Measurements from ENCODE around the gene GNAZ.

DNA sequence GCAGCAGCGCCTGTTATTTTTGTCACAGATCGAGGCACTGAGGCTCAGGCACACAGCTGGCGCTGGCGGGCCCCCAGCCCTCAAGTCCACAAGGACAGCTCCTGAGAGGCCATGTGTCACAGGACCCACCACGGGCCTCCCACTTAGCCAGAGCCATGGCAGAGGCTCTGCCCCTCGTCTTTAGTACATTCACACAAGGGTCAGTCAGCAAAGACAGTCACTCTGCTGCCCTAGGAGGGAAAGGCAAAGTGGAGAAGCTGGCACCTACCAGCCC, 29.1 kb downstream of the GNAZ start:
- TF ChIP-seq, protein P1, sequence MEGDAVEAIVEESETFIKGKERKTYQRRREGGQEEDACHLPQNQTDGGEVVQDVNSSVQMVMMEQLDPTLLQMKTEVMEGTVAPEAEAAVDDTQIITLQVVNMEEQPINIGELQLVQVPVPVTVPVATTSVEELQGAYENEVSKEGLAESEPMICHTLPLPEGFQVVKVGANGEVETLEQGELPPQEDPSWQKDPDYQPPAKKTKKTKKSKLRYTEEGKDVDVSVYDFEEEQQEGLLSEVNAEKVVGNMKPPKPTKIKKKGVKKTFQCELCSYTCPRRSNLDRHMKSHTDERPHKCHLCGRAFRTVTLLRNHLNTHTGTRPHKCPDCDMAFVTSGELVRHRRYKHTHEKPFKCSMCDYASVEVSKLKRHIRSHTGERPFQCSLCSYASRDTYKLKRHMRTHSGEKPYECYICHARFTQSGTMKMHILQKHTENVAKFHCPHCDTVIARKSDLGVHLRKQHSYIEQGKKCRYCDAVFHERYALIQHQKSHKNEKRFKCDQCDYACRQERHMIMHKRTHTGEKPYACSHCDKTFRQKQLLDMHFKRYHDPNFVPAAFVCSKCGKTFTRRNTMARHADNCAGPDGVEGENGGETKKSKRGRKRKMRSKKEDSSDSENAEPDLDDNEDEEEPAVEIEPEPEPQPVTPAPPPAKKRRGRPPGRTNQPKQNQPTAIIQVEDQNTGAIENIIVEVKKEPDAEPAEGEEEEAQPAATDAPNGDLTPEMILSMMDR (IDR thresholded peaks at IDR 0.05) = no peak
- TF ChIP-seq ZFX (IDR thresholded peaks at IDR 0.05; ENCODE audit: borderline replicate concordance) = no peak
